Epithelial cell of proximal tubule (primary cell): ENCODE measurements around the gene LRRC61. TPM values are rescaled to one million over a fixed set of nuclear protein-coding genes. Genes with fewer than 3 reads are reported as not detected.

Experiments
- DNase-seq: peaks from one replicate; pipeline ENCODE4 v3.0.0-alpha.2; 2011; ENCODE audit warnings: low read depth
- H3K4me3 ChIP-seq: 2 replicates; pipeline ENCODE4 v1.5.1; 2011; ENCODE audit warnings: low read depth, mild to moderate bottlenecking, low read length
- total RNA-seq: library from RNA; depleted of rRNA; stranded (reverse); fragments of >200 nt; gene quantifications from 2 replicates; pipeline ENCODE4 v1.2.3, GENCODE V29; 2015
- TF ChIP-seq, protein P1 (sequence below): conservative IDR thresholded peaks from 2 replicates; pipeline ENCODE4 v1.5.1; 2012; ENCODE audit warnings: low read depth, mild to moderate bottlenecking, low read length

LRRC61 gene
- total RNA-seq, 1 donor from 2014 or later: 60.3 TPM

DNA sequence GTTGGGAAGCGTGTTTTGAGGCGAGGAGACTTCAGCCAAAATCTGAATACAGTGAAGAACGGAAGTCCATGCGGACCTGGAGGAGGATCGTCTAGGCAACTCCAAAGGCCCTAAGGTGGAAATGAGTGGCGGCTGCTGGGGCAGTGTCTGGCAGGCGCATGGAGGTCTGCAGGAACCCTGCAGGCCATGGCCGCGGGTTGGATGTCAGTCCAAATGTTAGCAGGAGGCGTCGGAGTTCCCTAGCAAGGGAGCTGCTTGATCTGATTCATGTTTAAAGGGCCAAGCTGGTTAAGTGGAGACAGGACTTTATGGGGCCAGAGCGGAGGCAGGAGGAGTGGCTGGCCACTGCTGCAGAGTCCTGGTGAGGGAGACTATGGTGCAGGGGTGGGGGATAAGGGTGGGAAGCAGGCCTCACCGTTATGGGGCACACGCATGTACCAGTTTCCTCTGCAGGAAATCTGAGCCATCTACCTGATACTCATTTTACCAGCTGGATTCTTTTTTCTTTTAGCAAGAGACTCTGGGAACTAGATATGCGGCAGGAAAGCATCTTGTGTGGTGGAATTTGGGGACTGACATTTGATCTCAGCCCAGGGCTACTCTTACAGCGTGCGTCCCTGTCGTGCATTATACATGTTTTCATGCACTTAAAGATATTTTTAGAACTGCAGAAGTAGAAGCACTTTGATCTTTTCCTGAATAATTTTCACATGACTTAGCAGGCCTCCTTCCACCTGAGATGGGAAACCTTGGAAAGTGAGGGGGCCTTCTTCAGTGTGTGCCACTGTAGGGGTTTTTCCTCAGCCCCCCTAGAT, 38.9 kb downstream of the LRRC61 start:
- DNase-seq: no peak
- TF ChIP-seq, protein P1, sequence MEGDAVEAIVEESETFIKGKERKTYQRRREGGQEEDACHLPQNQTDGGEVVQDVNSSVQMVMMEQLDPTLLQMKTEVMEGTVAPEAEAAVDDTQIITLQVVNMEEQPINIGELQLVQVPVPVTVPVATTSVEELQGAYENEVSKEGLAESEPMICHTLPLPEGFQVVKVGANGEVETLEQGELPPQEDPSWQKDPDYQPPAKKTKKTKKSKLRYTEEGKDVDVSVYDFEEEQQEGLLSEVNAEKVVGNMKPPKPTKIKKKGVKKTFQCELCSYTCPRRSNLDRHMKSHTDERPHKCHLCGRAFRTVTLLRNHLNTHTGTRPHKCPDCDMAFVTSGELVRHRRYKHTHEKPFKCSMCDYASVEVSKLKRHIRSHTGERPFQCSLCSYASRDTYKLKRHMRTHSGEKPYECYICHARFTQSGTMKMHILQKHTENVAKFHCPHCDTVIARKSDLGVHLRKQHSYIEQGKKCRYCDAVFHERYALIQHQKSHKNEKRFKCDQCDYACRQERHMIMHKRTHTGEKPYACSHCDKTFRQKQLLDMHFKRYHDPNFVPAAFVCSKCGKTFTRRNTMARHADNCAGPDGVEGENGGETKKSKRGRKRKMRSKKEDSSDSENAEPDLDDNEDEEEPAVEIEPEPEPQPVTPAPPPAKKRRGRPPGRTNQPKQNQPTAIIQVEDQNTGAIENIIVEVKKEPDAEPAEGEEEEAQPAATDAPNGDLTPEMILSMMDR: no peak
- H3K4me3 ChIP-seq: no peak overlapping the region

DNA sequence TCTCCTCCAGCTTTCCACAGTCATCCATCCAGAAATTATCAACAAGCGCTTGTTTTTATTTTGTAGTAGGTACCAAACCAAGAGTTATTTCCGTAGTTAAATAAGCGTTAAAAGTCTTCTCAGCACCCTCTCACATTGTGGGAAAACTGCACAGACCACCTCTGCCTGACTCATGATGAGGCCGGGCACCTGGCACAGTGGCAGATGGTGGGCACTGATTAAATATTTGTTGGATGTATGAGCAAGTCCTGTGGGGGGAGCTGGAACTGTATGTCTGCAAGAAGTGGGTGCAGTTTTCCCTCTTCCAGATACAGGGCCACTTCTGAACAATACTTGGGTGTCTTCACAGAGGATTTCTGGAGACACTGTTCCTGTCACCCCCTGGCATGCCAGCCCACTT, 40.2 kb downstream of the LRRC61 start:
- no peak for DNase-seq

DNA sequence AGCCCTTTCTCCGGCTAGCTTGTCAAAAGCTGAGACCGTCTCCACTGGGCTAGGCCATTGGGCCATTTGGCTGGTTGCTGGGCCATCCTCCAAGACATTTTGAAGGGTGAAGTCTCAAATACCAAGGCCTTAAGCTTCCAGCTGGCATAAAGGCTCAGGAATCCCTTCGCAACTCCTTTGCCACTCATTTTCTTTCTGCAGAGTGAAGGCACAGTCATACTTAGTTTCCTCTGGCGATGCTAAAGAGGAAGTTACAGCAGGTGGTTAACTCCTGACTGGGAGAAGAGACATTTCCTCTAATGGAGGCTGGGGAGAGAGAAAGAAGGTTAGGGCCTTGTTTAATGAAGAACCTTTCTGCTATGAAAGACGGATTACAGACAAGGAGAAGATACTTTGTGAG, 40.7 kb downstream of the LRRC61 start:
- TF ChIP-seq, protein P1: no peak
- no peak overlapping the region for H3K4me3 ChIP-seq
- no peak for DNase-seq

More for the DNA sequence above, 40.2 kb downstream of the LRRC61 start:
- TF ChIP-seq, protein P1: no peak
- H3K4me3 ChIP-seq: no peak overlapping the region

DNA sequence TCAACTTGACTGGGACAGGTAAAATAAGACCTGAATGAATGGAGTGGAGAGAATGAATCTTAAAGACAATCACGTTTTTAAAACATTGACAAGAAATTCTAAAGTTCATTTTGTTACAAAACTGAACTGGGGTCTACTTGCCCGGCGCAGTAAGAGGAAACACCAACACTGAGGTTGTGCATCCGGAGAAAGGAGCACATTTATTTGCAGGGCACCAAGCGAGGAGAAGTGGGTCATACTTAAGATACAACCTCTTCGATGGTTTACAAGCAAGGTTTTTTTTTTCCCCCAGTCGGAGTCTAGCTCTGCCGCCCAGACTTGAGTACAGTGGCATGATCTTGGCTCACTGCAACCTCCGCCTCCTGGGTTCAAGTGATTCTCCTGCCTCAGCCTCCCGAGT, 42.0 kb downstream of the LRRC61 start:
- TF ChIP-seq, protein P1: no peak
- DNase-seq: no peak
- no peak overlapping the region for H3K4me3 ChIP-seq

DNA sequence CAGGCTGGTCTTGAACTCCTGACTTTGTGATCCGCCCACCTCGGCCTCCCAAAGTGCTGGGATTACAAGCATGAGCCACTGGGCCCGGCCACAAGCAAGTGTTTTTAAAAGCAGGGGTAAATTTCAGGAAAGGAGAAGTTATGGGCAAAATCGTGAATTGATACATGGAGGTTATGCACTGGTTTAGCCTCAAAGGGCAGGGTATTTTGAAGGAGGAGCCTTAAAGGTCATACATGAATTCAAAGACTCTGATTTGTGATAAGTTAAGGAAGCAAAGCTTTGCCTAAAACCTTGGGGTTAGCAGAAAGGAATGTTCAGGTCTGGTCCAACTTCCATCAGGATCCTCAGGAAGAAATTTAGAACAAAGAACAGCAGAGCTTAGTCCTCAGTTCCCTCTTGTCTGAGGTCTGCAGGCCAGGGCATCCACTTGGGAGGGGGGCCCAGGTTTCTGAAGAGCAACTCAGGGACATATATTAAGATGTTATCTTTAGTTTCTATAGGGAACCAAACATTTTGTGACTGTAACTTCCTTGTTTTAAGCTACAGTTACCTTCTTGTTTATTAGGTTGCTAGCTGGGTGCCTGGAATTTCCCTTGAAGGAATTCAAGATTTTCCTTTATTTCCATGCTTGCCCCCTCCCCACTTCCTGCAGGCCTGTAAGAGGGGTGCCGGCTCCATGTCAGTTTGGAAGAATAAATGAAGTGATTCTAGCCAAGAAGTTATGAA, 42.7 kb downstream of the LRRC61 start:
- DNase-seq: no peak
- no peak overlapping the region for H3K4me3 ChIP-seq
- TF ChIP-seq, protein P1: no peak

DNA sequence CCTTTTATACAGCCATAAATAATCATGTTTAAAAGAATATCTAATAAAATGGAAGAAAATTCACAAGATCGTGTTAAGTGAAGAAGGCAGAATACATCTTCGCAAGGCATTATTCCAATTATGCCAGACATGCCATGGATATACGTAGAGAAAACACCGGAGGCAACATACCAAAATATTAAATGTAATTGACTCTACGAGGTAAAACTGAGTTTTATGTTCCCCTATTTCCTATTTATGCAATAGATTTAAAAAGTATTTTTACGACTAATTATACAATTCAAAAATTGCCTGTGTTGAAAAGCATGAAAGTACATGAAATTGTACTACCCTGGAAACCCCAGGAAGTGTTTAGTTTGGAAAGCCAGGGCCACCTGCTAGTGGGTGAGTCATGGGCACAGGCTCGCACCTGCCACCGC, 44.5 kb downstream of the LRRC61 start:
- H3K4me3 ChIP-seq: peak overlapping the region; percentile 64
- no peak for DNase-seq
- TF ChIP-seq, protein P1: no peak
